ENCODE results near the gene PPP2R3A.
"Not testable (repeated sequence)": the region's sequence is repeated elsewhere in the genome, so short reads cannot be mapped to it uniquely, and the experiment has no call there.

The PPP2R3A gene

DNA sequence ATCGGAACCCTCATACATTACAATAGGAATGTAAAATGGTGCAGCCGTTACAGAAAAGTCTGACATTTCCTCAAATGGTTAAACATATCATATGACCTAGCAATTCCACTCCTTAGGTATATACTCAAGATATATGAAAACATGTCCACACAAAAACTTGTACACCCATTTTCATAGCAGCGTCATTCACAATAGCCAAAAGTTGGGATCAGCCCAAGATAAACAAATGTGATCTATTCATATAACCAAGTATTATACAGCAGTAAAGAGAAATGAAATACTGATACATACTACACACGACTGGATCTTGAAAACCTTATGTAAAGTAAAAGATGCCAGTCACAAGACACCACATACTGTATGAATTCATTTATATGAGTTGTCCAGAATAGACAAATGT, 128.2 kb downstream of the PPP2R3A start:
- no peak for DNase-seq (ENCODE audit: low spot score)

DNA sequence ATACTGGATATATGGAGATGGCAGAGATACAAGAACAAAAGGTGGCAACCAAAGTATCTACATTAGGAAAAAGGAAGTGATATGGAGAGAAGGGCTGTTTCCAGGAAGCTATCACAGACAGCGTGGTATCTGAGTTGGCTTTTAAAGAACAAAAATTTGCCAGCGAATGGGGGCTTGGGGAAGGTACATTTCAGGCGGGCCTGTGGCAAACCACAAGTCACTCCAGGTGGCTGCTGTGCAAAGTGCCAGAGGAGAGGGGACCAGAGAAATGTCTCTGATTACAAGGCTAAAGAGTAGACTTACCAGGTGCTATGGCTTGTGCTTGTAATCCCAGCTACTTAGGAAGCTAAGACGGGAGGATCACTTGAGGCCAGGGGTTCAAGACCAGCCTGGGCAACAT, 139.5 kb downstream of the PPP2R3A start:
- DNase-seq (ENCODE audit: low spot score): no peak

- no peak for DNase-seq (ENCODE audit: low spot score)
Observed at GRCh38 chr3:136106101-136106500, 140.6 kb downstream of the PPP2R3A start.

GRCh38 chr3:136109499-136109898, 144.0 kb downstream of the PPP2R3A start:
- no peak for DNase-seq (ENCODE audit: low spot score)

DNA sequence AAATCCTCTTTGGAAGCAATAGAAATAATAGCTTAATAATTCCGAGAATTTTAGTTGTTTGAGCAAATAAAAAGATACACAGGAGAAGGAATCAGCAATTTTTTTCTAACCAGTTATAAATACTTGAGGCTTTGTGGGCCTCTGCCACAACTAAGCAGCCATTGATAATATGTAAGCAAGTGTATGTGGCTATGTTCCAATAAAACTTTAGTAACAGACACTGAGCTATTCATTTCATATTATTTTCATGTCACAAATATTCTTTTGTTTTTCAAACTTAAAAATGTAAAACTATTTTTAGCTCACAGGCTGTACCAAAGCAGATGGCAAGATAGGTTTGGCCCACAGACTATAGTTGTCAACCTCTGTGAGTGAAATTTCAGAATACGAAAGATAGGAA, 145.0 kb downstream of the PPP2R3A start:
- no peak for DNase-seq (ENCODE audit: low spot score)

- no peak for DNase-seq (ENCODE audit: low spot score)
Observed at GRCh38 chr3:136114421-136114820, 148.9 kb downstream of the PPP2R3A start.

- DNase-seq (ENCODE audit: low spot score): not testable (repeated sequence)
Observed at GRCh38 chr3:136119332-136119731, 153.8 kb downstream of the PPP2R3A start.

- not testable (repeated sequence) for DNase-seq (ENCODE audit: low spot score)
Observed at GRCh38 chr3:136119783-136120182, 154.3 kb downstream of the PPP2R3A start.

GRCh38 chr3:136120373-136121348, 155.1 kb downstream of the PPP2R3A start:
- DNase-seq (ENCODE audit: low spot score): no peak

GRCh38 chr3:136122006-136122405, 156.5 kb downstream of the PPP2R3A start:
- no peak for DNase-seq (ENCODE audit: low spot score)

GRCh38 chr3:136131647-136132046, 166.1 kb downstream of the PPP2R3A start:
- DNase-seq (ENCODE audit: low spot score): not testable (repeated sequence)

DNA sequence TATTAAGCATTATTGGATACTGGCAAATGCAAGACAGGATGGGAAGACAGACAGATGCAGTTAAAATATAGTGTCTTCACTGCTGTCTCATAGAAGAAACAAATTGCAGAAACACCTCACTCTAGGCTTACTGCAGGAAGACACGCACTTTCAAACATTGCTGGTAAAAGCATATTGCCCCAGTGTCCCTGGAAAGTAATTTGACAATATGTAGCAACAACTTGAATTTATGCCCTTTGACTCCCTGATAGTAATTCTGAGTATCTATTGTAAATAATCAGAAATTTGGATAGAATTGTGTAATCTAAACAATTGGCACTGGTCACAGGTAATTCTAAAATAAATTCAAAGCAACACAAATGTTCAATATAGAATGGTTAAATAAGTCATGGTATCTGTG, 168.6 kb downstream of the PPP2R3A start:
- no peak for DNase-seq (ENCODE audit: low spot score)

DNA sequence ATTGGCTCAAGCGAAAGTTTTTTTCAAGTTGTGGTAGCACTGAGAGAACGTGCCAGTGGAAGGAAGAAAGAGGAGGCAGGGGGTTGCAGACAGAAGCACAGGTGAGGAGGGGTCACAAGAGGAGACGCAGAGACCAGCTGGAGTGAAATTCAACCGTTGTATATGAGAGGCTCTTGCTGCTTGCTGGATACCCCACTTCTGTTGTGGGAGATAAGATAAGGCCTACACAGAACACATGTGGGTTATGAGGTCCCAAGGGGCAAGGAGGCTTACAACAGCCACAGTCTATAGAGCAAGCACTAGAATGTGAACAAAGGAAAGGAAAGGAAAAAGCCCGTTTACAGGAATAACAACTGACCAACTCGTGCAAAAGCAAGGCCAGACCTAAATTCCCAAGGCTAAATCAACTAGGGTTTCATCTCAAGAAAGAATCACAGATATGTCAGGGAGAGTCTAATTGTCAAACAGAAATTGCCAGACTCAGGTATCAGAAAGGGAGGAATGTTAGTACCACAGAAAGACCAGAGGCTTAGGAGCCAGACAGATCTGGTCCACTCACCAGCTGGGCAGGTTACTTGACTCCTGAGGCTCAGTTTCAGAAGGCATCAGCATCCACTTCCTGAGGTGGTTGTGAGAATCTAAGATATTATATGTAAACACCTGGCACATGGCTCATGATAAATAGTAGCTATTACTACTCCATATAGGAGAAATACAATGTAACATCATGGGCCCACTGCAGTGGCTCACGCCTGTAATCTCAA, 169.7 kb downstream of the PPP2R3A start:
- DNase-seq (ENCODE audit: low spot score): no peak

GRCh38 chr3:136136454-136136853, 170.9 kb downstream of the PPP2R3A start:
- DNase-seq (ENCODE audit: low spot score): no peak

DNA sequence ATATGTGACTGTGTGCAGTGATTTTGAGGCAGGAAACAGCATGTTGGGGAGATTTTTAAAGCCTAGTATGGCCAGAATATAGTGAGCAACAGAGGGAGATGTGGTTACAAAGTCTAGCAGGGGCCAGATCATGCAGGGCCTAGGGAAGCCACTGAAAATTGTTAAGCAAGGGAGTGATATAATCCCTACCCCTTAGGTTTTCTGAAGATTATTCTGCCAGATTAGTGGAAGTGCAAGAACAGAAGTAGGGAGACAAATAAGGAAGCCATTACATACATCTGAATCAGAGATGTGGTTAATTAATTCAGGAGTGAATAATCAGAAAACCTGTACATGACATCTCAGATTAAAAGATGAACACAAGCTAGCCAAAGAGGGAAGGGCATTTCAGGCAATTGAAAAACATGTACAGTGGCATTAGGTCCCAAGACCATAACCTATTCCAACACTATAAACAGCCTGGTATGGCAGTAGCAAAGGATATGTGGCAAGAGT, 175.8 kb downstream of the PPP2R3A start:
- no peak for DNase-seq (ENCODE audit: low spot score)

- no peak for DNase-seq (ENCODE audit: low spot score)
Observed at GRCh38 chr3:136141891-136142290, 176.4 kb downstream of the PPP2R3A start.

- DNase-seq (ENCODE audit: low spot score): peak; percentile 39
Observed at GRCh38 chr3:136142592-136142991, 177.1 kb downstream of the PPP2R3A start.

GRCh38 chr3:136144397-136144796, 178.9 kb downstream of the PPP2R3A start:
- DNase-seq (ENCODE audit: low spot score): not testable (repeated sequence)

DNA sequence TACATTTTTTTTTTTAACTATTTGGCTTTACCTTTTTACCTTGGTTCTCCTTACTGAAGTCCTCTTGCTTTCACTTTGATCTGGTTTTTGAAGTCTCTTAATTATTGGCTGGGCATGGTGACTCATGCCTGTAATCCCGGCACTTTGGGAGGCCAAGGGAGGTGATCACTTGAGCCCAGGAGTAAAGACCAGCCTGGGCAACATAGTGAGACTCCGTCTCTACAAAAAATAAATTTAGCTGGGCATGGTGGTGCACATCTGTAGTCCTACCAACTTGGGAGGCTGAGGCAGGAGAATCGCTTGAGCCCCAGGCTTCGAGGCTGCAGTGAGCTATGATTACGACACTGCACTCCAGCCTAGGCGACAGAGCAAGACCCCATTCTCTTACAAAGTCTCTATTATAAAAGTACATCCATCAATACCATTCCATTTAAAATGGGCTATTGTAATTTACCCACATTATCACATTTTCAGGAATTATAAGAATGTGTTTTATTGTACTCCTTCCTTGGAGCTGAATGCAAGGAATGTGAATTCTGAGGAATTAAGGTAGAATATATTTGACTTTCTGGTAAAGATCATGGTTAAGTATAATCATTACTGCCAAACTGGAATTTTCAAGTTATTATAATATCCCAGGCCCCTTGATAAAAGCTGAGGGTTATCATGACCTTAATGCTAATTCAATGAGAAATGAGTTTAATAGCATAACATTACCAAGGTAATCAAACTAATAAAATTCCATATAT, 181.6 kb downstream of the PPP2R3A start:
- no peak for DNase-seq (ENCODE audit: low spot score)

DNA sequence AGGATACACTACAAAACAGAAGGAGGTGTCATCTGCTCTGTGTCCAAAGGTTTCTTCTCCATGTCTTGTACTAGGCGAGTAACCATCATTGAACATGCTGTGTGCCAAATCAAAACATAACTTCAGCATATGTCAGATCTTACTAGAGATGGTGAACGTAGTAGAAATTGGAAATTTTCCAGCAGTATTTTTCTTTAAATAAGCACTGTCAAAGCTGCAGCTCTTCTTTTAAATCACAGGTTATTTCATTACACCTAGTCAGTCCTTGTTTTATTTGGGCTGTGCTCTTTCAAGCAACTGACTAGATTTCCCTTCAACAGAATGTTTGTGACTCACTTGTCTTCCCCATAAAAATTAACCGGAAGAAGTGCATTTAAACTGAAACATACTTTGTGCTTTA, 184.1 kb downstream of the PPP2R3A start:
- DNase-seq (ENCODE audit: low spot score): no peak

DNA sequence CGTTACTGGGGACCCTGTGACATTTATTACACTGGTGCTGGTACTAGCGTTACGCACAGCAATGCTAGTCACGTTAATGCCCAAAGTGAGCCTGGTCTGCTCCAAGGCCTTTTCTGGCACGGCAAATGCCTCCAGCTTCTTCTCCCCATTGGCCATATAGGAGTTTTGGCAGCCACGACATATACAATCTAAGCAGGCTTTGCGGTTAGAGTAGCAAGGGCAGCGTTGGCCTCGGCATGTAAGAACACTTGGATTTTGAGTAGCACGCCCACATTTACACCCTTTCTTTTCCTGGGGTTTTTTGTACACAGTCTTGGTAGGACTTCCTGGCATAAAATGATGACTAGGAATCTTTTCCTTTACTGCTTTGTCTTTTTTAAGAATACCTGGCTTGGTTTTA, 185.7 kb downstream of the PPP2R3A start:
- DNase-seq (ENCODE audit: low spot score): no peak
